ENCODE measurements around the gene ABHD18.

Gene ABHD18

DNA sequence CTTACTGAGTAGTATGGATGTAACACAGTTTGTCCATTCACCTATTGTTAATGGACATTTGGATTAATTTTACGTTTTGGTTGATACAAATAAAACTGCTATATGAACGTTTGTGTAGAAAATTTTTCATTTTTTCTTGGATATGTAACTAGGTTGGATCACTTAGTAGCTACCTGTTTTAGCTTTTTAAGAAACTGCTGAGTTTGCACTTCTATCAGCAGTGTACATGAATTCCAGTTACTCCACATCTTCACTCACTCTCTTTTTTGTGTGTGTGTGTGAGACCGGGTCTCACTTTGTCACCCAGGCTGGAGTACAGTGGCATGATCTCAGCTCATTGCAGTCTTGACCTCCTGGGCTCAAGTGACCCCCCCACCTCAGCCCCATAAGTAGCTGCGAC is 111.3 kb downstream of the ABHD18 start:
- DNase-seq: no peak

All from Kasumi-1 (cell line).